ENCODE results near the gene CPTP.

The CPTP gene

DNA sequence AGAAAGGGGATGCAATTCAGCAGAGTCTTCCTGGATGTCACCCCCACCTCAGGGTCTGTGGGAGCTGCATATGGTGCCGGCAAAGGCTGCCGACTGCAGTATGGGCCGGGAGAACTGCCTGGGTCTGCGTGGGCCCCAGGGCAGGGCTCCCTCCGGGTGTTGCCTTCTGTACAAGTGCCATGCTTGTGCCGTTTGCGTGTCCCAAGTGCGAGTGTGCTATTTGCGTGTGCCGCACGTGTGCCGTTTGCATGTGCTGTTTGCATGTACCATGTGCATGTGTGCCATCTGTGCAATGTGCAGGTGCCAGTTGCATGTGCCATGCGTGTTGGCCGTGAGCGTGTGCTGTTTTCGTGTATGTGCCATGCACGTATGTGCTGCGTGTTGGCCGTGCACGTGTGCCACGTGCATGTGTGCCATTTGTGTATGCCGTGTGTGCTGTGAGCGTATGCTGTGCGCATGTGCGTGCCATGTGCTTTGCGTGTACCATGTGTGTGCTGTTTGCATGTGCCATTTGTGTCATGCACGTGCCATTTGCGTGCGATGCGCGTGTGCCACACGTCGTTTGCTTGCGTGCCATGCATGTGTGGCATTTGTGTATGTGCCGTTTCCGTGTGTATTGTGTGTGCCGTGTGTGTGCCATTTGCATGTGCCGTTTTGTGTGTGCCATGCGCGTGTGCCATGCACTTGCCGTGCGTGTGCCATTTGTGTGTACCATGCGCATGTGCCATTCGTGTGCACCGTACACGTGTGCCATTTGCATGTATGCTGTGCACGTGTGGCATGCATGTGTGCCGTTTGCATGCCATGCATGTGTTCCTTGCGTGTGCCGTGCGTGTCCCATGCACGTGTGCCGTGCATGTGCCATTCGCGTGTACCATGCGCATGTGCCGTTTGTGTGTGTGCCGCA, 5.0 kb downstream of the CPTP start:
- Histone ChIP-seq H4K20me1 (ENCODE audit: insufficient read depth, low read length, poor library complexity, severe bottlenecking) (peaks cover 19% of the 10 kb centered on the region), H3K4me3 (ENCODE audit: low read length, poor library complexity, severe bottlenecking) (no peak overlapping the region), H3K36me3 (ENCODE audit: insufficient read depth, low read length) (no peaks in the 10 kb centered on the region), H3K9me2 (replicated peaks; ENCODE audit: low read depth, low read length) (no peaks in the 10 kb centered on the region), H3K4me2 (ENCODE audit: low read depth, low read length, poor library complexity, severe bottlenecking) (no peak overlapping the region), H3F3A (ENCODE audit: low read depth) (no peaks in the 10 kb centered on the region), H3K9me3 (ENCODE audit: insufficient read depth, low read depth, low read length) (no peaks in the 10 kb centered on the region), H3K9ac (ENCODE audit: low read depth, low read length, poor library complexity, severe bottlenecking) (no peak overlapping the region), H2AFZ (ENCODE audit: low read length) (no peak overlapping the region), H3K27me3 (ENCODE audit: insufficient read depth, low read length, poor library complexity, severe bottlenecking) (no peaks in the 10 kb centered on the region), H3K79me2 (ENCODE audit: insufficient read depth, low read length) (peaks cover 21% of the 10 kb centered on the region), H3K4me1 (ENCODE audit: insufficient read depth, low read length, poor library complexity, severe bottlenecking) (peaks cover 17% of the 10 kb centered on the region)
- TF ChIP-seq, protein P1, sequence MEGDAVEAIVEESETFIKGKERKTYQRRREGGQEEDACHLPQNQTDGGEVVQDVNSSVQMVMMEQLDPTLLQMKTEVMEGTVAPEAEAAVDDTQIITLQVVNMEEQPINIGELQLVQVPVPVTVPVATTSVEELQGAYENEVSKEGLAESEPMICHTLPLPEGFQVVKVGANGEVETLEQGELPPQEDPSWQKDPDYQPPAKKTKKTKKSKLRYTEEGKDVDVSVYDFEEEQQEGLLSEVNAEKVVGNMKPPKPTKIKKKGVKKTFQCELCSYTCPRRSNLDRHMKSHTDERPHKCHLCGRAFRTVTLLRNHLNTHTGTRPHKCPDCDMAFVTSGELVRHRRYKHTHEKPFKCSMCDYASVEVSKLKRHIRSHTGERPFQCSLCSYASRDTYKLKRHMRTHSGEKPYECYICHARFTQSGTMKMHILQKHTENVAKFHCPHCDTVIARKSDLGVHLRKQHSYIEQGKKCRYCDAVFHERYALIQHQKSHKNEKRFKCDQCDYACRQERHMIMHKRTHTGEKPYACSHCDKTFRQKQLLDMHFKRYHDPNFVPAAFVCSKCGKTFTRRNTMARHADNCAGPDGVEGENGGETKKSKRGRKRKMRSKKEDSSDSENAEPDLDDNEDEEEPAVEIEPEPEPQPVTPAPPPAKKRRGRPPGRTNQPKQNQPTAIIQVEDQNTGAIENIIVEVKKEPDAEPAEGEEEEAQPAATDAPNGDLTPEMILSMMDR (conservative IDR thresholded peaks at IDR 0.05; ENCODE audit: low read length) = no peak
- TF ChIP-seq EZH2phosphoT487 (IDR thresholded peaks at IDR 0.05; ENCODE audit: borderline replicate concordance) = no peak

DNA sequence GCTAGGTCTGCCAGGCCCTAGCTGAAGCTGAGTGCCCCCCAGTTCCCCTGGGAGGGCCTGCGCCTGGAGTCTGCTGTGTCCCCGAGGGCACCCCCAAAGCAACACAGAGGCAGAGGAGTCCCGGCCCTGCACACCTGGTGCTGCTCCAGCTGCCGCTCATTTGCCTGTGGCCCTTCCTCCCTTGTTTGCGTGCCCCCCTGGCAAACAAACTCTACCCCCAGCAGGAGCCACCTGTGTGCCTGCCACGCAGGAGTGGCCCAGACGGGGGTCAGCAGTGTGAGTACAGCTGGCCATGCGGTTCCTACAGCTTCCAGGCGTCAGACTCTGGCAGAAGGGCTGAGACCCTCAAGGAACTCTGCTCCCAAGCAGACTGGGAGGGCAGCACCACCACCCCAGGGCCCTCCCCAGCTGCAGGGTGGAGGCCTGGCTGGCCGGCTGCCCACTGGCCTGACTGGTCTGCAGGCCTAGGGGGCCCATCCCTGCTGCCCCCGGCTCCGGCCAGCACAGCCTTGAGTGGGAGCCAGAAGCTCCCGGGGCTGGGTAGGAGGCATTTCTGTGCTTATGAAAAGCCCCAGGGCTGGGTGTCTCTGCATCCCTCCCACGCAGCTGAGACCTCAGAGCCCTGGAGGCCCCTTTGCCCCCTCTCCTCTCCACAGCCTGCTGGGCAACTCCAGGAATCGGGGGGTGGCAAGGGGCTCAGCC, 5.9 kb downstream of the CPTP start:
- TF ChIP-seq EZH2phosphoT487 (IDR thresholded peaks at IDR 0.05; ENCODE audit: borderline replicate concordance) = no peak
- TF ChIP-seq, protein P1 (conservative IDR thresholded peaks at IDR 0.05; ENCODE audit: low read length) = no peak
- Histone ChIP-seq H3K79me2 (ENCODE audit: insufficient read depth, low read length) (peaks cover 12% of the 10 kb centered on the region; the same call in 1 of the 2 replicates), H3K9ac (ENCODE audit: low read depth, low read length, poor library complexity, severe bottlenecking) (no peak overlapping the region), H3K9me3 (ENCODE audit: insufficient read depth, low read depth, low read length) (no peaks in the 10 kb centered on the region), H3K4me2 (ENCODE audit: low read depth, low read length, poor library complexity, severe bottlenecking) (no peak overlapping the region), H3F3A (ENCODE audit: low read depth) (no peaks in the 10 kb centered on the region), H4K20me1 (ENCODE audit: insufficient read depth, low read length, poor library complexity, severe bottlenecking) (peaks cover 12% of the 10 kb centered on the region), H2AFZ (ENCODE audit: low read length) (no peak overlapping the region), H3K36me3 (ENCODE audit: insufficient read depth, low read length) (no peaks in the 10 kb centered on the region), H3K4me1 (ENCODE audit: insufficient read depth, low read length, poor library complexity, severe bottlenecking) (peaks cover 10% of the 10 kb centered on the region), H3K9me2 (replicated peaks; ENCODE audit: low read depth, low read length) (no peaks in the 10 kb centered on the region), H3K4me3 (ENCODE audit: low read length, poor library complexity, severe bottlenecking) (no peak overlapping the region), H3K27me3 (ENCODE audit: insufficient read depth, low read length, poor library complexity, severe bottlenecking) (no peaks in the 10 kb centered on the region)

DNA sequence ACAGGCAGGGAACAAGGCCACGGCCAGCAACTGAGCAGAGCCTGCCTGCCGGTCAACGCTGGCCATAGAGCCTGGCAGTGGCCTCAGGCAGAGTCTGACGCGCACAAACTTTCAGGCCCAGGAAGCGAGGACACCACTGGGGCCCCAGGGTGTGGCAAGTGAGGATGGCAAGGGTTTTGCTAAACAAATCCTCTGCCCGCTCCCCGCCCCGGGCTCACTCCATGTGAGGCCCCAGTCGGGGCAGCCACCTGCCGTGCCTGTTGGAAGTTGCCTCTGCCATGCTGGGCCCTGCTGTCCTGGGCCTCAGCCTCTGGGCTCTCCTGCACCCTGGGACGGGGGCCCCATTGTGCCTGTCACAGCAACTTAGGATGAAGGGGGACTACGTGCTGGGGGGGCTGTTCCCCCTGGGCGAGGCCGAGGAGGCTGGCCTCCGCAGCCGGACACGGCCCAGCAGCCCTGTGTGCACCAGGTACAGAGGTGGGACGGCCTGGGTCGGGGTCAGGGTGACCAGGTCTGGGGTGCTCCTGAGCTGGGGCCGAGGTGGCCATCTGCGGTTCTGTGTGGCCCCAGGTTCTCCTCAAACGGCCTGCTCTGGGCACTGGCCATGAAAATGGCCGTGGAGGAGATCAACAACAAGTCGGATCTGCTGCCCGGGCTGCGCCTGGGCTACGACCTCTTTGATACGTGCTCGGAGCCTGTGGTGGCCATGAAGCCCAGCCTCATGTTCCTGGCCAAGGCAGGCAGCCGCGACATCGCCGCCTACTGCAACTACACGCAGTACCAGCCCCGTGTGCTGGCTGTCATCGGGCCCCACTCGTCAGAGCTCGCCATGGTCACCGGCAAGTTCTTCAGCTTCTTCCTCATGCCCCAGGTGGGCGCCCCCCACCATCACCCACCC, 6.7 kb downstream of the CPTP start, which contains the start of gene TAS1R3:
Gene TAS1R3 (plus strand): TSS at position 213 of the 898 bp plus-strand sequence. CDS start 66 bp downstream, at position 279.
- Histone ChIP-seq H3K9ac (ENCODE audit: low read depth, low read length, poor library complexity, severe bottlenecking) (no peak within 1 kb of the TSS), H3K4me2 (ENCODE audit: low read depth, low read length, poor library complexity, severe bottlenecking) (no peak within 1 kb of the TSS), H3K79me2 (ENCODE audit: insufficient read depth, low read length) (peaks cover 4% of the 10 kb centered on the region; the same call in 1 of the 2 replicates), H3K36me3 (ENCODE audit: insufficient read depth, low read length) (no peaks in the 10 kb centered on the region), H3K4me3 (ENCODE audit: low read length, poor library complexity, severe bottlenecking) (no peak within 1 kb of the TSS), H3F3A (ENCODE audit: low read depth) (no peaks in the 10 kb centered on the region), H3K4me1 (ENCODE audit: insufficient read depth, low read length, poor library complexity, severe bottlenecking) (peaks cover 2% of the 10 kb centered on the region), H4K20me1 (ENCODE audit: insufficient read depth, low read length, poor library complexity, severe bottlenecking) (peaks cover 4% of the 10 kb centered on the region), H3K9me2 (replicated peaks; ENCODE audit: low read depth, low read length) (no peaks in the 10 kb centered on the region), H2AFZ (ENCODE audit: low read length) (no peak within 1 kb of the TSS), H3K9me3 (ENCODE audit: insufficient read depth, low read depth, low read length) (no peaks in the 10 kb centered on the region), H3K27me3 (ENCODE audit: insufficient read depth, low read length, poor library complexity, severe bottlenecking) (no peaks in the 10 kb centered on the region)
- TF ChIP-seq EZH2phosphoT487 (IDR thresholded peaks at IDR 0.05; ENCODE audit: borderline replicate concordance) = no peak
- TF ChIP-seq, protein P1 (conservative IDR thresholded peaks at IDR 0.05; ENCODE audit: low read length) = no peak
